H54 (cell line): ENCODE data around the gene DTD1.

Source experiments
- DNase-seq: peaks from one replicate; pipeline ENCODE4 v3.0.0; 2011; ENCODE audit warnings: low spot score, mixed read lengths; ENCODE audit not compliant: insufficient read length
- FAIRE-seq: peaks from 3 replicates; lab custom pipeline; 2011; peaks lifted over from hg19 to GRCh38; lab: Jason Lieb, UNC
- POLR2A ChIP-seq: IDR thresholded peaks from 2 replicates; pipeline ENCODE4 v1.6.1; 2011; ENCODE audit warnings: low read depth, mild to moderate bottlenecking, low read length

Gene DTD1

DNA sequence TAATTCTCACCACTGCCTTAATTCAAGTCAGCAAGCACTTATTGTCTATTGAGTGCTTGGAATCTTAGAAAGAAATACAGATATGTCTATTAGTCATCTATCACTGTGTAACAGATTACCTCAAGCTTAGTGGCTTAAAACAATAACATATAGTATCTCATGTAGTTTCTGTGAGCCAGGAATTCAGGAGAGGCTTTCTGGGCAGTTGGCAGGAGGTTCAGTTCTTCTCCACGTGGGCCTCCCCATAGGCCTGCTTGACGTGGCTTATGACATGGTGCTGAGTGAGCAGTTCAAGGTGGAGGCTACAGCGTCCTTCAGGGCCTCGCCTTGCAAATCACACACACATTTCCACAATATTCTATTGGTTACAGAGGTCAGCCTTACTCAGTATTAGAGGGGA lies 69.7 kb downstream of the DTD1 start:
- TF ChIP-seq POLR2A, result no peak
- DNase-seq (no peak), FAIRE-seq (no peak)

DNA sequence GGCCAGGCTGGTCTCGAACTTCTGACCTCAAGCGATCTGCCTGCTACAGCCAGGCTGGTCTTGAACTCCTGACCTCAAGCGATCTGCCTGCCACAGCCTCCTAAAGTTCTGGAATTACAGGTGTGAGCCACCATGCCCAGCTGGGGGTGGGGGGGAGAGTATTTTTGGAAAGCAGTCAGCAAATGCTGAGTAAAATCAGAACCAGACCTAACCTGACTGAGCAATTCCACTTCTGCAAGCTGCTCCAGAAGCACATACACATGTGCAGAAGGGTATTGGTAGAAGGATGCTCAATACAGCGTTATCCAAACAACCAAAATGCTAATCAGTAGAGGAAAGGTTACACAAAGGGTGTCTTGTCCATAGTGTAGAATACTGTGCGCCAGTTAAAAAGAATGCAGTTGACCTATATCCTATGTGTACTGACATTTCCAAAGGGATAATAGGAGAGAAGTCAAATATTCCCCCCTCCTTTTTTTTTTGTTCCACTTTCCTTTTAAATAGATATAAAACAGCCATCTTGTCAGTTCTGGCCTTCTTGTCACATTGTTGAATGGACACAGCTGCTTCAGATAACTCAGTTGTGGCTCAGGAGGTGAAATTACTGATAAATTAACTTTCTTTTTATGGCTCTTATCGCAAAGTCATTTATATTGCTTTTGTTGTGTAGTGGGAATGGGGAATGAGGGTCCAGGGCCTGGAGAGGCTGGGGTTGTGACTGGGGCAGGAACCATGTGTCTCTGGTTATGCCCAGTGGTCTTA lies 74.6 kb downstream of the DTD1 start:
- DNase-seq, result no peak
- no peak for TF ChIP-seq POLR2A
- FAIRE-seq, result no peak

DNA sequence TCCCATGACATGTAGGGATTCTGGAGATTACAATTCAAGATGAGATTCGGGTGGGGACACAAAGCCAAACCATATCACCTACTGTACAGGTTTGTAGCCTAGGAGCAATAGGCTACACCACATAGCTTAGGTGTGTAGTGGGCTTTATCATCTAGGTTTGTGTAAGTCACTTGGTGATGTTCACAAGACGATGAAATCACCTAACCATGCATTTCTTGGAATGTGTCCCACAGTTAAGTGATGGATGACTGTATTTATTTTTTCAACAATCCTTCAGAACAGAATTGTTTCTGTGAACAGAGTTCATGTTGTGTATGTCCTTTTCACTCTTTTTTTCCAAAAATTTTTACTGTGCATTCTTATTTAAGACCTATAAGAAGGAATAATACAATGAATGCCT lies 76.1 kb downstream of the DTD1 start:
- FAIRE-seq (no peak), DNase-seq (no peak)
- no peak for TF ChIP-seq POLR2A

DNA sequence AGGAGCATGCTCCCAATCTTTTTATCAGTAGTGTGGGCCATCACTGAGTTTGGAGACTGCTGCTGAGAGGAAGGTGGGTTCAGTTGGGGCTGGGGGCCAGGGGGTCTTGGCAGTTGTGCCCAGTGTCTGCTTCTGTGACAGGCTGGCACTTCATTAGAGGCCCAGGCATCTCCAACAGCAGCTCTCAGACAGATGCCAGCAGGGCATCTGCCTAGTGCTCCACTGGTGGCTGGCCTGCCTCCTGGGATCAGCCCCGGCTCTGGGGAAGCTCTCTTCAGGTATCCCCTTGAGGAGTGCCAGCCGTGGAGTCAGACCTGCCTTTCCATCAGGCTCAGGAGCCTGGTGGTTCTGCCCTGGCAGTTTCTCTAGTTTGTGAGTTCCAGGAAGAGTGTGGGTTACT lies 77.3 kb downstream of the DTD1 start:
- DNase-seq (no peak), FAIRE-seq (no peak)
- TF ChIP-seq POLR2A, result no peak

DNA sequence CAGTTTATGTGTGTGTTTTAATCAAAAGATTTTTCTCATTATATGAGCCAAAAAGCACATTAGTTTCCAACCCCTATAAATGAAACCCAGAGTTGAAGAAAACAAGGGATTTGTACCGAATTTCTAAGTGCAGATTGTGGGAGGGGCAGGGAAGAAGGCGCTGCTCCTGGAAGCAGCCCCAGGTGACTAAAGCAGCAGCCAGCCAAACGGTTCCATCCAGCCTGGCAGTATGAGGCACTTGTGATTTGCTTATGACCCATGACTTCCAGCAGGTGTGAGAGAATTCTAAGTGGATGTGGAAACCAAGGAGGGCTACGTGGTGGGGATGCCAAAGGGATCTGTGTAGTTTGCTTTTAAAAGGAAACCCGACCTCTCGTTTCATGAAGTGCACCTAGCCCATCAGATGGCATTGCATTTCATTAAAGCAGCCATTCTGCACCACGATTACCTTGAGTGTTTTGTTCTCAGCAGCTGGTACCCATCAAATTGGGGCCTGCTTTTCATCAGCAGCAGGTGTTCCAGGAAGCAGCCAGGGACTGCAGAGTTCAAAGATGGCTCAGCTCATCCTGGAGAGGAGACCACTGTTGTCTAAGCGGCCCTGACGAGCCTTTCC lies 79.1 kb downstream of the DTD1 start:
- no peak for TF ChIP-seq POLR2A
- DNase-seq (no peak), FAIRE-seq (no peak)

DNA sequence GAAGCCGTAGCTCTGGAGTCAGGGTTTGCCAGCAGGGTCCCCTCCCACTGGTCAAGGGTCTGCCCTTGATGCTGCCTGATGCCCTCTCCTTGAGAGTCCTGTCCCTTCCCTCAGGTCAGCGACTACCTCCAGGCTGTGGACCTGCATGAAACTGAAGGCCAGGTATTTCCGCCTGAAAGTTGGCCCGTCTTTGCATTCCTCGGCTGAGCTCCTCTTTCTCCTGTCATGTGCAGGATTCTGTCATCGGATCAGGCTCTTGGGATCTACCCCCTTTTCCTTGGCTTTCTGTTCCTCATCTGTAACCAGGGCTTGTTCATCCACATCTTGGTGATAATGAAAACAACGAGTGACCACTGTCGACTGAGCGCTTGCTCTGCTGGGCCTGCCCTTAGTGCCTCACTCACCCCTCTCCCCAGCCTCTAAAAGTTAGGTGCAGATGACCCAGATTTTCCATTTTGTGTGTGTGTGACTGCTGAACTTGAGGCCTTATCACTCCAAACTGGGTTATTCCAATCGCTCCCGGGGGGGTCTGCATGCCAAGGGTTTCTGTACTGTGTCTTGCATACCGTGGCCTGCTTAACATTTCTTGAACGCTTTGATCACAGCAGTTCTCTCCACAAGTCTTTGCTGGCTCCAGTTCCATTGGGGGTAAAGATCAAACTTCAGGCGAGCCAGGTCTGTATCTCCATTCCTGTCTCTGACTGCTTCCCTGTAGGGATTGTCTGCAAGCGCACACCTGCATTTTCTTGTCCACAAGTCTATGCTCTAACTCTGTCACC lies 81.6 kb downstream of the DTD1 start:
- no peak for DNase-seq
- no peak for FAIRE-seq
- no peak for TF ChIP-seq POLR2A

DNA sequence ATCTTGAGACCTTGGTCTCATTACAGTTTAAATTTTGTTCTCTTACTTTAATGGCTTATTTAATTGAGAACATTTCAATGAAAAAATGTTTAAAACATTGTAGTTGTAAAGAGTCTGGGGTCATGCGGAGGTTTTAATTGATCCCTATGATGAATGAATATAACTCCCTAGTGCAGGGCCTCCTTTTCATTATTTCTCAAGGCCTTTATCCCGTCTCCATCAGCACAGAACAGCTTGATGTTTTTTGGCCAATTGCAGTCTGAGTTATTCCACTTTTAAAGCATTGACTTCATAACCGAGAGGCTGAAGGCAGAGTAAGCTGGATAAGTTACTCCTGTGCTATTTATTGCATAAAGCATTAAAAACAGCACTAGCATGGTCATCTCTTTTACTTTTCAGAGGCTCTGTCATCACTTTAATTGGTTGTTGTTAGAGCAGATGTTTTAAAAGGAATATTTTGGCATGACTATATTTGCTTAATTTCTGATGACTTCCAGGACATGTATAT lies 83.4 kb downstream of the DTD1 start:
- DNase-seq (no peak), FAIRE-seq (no peak)
- TF ChIP-seq POLR2A, result no peak

DNA sequence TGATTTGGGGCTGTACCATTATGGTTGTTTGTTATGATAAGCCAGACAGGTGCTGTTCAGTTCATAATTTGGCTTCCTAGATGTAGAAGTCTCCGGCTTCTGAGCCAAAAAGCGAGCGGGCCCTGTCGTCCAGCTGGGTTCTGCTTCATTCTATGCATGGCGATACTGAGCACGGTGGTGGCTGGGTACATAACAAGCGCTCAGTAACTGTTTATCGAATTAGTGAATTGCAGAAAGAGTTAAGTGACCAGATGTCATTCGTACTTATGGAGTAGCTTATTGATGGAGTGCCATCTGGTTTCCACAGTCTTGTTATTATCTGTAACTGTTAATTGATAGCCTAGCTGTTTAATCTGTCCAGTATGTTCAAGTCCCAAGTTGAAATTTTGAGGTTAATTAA lies 85.0 kb downstream of the DTD1 start:
- FAIRE-seq (no peak), DNase-seq (no peak)
- TF ChIP-seq POLR2A, result no peak

DNA sequence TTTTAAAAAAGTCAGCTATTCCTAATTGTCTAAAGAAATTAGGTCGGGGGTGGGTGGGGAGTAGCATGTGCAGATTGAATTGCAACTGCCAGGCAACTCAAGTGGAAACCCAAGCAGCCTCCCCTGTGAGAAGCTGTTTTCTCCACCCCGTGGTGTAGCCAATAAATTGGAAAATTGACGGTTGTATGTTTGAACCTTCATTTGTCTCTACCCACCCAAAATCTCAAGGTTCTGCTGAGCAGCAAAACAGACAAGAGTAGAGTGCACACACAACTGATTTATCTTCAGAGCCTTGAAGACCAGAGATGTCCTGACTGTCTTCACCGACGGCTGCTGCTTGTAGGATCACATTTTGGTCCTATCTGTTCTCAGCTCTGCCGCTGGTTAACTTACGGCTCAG lies 88.5 kb downstream of the DTD1 start:
- DNase-seq, result no peak
- no peak for TF ChIP-seq POLR2A
- FAIRE-seq, result no peak

DNA sequence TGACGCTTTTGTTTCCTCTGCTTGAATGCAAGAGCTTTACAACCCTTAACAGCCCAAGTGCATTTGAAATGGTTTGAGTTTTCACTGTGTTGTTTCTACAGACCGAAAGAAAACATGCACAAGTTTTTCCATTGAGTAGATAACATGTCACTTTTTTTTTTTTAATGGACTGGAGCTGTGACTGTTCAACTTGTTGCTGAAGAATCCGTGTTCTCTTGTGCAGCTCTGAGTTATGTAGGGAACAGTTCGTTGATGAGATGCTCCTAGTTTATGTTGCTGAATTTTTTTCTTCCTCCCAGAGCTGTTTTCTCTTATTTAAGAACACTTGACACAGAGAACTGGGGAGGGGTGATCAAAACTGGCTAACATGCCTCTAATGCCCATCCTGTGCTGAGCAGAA lies 89.3 kb downstream of the DTD1 start:
- no peak for TF ChIP-seq POLR2A
- no peak for FAIRE-seq
- no peak for DNase-seq

DNA sequence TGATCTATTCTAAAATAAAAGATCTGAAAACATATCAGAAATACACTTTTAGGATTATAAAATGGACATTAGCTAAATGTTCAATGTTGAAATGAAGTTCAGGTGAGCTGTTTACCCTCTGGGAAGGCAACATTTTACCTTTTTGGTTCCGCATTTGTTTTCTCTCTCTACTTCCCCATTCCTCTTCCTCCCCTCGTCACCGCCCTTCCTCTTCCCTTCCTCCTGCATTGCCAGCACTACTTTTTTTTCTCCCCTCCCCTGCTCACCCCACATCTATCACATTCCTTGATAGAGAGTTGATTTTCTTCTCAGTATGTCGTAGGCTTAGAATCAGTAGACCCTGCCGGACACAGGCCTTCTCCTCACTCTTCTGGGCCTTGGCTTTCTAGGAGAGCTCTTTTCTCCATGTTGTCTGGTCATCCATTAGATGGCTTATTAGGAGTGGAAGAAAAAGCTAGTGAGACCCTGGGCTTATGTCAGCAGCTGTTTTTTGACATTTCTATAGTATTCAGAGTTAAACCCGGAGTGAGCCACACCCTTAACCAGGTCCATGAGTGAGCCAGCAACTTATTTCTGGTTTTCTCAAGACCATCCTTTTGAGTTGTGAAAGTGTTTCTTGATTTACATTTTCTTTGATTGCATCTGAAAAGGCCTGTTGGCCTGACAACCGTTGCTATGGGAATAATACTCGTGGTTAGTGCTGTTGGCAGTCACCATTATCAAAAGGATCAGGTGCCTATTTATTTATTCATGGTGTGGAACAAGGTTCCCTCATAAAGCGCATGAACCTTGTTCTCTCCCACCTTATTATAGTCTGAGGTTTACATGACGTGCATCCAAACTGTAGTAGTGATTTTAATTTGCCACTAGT lies 90.9 kb downstream of the DTD1 start:
- FAIRE-seq, result no peak
- TF ChIP-seq POLR2A, result no peak
- no peak for DNase-seq

DNA sequence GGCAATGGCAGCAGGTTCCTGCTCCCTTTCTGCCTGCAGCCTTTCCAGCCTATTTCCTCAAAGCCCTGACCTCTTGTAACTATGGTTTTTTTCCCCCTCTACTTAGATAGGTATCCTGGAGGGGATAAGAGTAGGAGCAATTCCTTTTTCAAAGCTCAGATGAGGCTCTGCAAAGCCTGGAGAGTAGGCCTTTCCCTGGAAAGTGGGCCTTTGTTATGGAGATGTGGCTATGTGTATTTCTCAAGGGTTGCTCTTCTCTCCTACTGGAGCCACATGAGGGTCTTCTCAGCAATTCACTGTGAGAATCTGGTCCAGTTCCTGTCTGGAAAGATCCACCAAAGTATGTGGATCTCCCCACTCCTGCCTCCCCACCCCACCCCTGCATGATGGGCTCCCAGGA lies 96.0 kb downstream of the DTD1 start:
- no peak for FAIRE-seq
- no peak for DNase-seq
- no peak for TF ChIP-seq POLR2A

DNA sequence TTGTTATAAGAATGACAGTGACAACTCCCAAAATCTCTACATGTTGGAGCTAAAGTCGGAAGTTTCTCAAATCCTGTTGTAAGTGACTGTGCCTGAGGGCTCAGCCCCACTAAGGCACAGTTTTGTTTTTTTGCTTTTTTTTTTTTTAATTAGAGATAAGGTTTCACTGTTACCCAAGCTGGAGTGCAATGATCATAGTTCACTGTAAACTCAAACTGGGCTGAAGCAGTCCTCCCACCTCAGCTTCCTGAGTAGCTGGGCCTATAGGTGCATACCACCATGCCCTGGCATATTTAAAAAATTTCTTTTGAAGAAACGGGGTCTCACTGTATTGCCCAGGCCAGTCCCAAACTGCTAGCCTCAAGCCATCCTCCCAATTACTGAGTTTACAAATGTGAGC lies 96.9 kb downstream of the DTD1 start:
- FAIRE-seq, result no peak
- no peak for TF ChIP-seq POLR2A
- DNase-seq, result no peak
